Measurements from ENCODE around the gene CD200. TPM values are rescaled to one million over a fixed set of nuclear protein-coding genes. Genes with fewer than 3 reads are reported as not detected.
"Not testable (repeated sequence)": the region's sequence is repeated elsewhere in the genome, so short reads cannot be mapped to it uniquely, and the experiment has no call there.

CD200 gene
- polyA plus RNA-seq, 3 donors: 39.5 to 44.1 (median 43.0) TPM

DNA sequence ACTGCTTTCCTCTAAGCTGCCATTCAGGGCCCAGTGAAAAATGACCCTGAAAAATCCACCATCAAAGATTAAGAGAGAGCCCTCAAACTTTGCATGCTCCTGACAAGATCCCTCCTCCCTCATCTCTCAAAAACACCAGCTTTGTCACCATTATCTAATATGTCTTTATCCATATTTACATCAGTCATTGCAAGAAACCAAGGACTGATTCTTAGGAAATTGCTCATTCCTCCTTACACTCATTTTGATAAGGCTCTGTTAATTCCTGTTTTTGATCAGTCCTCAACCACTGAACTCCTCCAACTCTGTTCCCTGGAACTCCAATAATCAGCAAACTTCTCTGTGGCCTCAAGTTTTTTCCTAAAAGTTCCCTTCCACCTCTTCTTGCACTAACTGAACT is 51.8 kb downstream of the CD200 start:
- DNase-seq (ENCODE audit: low read depth in 3 of 3, low spot score in 2 of 3): no peak

DNA sequence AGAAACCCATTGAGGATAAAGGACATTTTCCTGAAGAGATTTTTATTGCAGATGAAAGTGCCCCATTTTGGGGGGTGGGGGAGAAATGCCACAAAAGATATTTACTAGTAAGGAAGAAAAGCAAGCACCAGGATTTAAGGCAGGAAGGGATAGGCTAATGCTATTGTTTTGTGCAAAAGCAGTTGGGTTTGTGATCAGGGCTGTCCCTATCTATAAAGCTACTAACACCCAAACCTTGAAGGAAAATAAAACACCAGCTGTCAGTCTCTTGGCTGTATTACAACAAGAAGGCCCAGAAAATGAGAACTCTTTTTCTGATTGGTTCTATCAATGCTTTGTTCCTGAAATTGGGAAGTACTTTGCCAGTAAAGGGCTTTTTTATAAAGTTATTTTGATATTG is 56.0 kb downstream of the CD200 start:
- DNase-seq (ENCODE audit: low read depth in 3 of 3, low spot score in 2 of 3): no peak

DNA sequence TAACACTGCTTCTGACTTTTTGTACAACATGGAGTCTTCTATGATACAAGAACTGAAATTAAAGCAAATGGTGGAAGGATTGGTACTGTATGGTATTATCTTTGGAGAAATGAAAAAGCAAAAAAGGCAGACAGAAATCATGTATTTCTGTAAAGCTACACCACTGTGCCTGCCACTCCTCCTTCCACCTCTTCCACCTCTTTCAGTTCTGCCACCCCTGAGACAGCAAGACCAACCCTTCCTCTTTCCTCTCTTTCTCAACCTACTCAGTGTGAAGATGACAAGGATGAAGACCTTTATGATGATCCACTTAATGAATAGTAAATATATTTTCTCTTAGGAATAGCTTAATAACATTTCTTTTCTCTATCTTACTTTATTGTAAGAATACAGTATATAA is 57.0 kb downstream of the CD200 start:
- DNase-seq (ENCODE audit: low read depth in 3 of 3, low spot score in 2 of 3): no peak

DNA sequence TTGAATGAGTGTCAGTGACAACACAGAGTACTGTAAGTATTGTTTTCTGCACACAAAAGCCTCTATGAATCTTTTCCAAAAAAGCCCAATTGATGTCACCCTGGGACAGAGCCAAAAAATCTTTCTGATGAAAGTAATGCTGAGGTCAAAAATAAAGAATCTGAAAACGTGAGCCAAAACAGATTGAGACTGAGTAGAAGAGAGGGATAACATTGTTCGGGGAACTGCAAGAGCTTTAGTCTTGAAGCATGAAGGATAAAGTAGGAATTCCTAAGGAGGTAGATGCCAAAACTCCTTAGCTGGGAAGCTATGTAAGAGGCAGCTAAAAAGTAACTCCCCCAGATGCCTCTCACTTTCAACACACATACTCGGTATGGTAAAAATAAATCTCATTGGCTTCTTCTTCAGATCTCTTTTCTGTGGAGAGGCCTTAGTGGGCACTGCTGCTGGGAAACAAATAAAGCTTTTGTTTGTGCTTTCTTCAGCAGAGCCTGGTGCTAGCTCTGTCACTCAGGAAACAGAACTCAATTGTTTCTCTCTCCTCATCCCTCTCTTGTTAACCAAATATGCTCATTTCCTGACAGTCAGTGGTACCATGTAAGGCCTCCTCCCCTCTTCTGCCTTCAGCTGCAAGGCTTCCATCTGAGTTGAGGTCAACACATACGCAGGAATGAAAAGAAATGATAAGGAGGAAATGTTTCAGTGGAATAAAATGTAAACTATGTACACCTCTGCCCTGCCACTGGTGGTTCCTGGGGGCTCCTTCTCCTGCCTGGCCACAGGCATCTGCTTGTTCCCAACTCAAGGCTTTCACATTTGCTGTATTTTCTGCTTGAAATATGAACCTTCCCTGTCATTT is 58.1 kb downstream of the CD200 start:
- DNase-seq (ENCODE audit: low read depth in 3 of 3, low spot score in 2 of 3): no peak

DNA sequence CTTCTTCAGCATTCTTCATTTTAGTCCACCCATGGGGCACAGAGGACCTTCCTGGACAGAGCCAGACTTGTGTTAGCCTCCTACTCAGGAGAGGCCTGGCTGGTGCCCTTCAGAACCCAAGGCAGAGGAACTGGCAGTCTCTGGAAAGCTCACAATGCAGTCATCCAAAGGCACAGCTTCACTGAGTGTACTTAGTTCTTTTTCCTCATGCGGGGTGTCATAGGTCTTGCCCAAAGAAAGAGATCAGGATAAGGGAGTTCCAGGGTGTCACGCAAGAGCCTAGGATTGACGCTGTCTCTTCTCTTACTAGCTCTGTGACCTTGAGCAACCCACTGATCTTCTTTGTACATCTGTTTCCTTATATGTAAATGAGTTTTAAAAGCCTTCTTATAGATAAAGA is 58.7 kb downstream of the CD200 start:
- DNase-seq (ENCODE audit: low read depth in 3 of 3, low spot score in 2 of 3): no peak

DNA sequence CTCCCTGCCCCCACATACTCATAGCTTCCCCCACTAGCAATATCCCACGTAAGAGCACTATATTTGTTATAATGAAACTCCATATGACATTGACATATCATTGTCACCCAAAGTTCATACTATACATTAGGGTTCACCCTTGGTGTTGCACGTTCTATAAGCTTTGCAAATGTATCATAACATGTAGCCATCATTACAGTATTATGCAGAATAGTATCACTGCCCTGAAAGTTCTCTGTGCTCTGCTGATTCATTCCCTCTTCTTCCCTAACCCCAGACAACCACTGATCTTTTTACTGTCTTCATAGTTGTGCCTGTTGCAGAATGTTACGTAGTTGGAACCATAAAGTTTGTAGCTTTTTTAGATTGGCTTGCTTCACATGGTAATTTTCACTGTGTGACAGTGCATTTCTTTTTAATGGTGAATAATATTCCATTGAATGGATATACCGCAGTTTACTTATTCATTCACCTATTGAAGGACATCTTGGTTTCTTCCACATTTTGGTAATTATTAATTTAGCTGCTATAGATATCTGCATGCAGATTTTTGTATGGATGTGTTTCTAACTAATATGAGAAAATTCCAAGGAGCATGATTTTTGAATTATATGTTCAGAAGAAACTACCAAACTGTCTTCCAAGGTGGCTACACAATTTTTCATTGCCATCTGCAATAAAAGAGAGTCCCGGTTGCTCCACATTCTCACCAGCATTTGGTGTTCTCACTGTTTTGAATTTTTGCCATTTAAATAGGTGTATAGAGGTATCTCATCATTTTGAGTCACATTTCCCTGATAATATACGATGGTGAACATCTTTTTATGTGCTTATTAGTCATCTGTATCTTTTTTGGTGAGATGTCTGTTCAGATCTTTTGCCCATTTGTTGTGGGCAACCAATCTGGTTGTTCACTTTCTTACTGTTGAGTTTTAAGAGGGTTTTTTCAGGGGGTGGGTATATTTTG is 59.7 kb downstream of the CD200 start:
- no peak for DNase-seq (ENCODE audit: low read depth in 3 of 3, low spot score in 2 of 3)

DNA sequence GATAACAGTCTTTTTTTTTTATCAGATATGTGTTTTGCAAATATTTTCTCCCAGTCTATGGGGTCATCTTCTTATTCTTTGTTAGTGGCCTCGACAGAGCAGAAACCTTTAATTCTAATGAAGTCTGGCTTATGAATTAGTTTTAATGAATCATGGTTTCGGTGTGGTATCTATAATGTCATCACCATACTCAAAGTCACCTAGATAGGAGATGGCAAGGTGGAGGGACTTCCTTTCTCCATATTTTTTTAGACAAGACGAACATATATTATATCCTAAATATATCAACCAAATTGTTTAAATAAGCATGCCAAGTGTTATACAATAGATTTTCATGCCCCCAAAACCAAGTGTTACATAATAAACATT is 60.4 kb downstream of the CD200 start:
- DNase-seq (ENCODE audit: low read depth in 3 of 3, low spot score in 2 of 3): no peak

DNA sequence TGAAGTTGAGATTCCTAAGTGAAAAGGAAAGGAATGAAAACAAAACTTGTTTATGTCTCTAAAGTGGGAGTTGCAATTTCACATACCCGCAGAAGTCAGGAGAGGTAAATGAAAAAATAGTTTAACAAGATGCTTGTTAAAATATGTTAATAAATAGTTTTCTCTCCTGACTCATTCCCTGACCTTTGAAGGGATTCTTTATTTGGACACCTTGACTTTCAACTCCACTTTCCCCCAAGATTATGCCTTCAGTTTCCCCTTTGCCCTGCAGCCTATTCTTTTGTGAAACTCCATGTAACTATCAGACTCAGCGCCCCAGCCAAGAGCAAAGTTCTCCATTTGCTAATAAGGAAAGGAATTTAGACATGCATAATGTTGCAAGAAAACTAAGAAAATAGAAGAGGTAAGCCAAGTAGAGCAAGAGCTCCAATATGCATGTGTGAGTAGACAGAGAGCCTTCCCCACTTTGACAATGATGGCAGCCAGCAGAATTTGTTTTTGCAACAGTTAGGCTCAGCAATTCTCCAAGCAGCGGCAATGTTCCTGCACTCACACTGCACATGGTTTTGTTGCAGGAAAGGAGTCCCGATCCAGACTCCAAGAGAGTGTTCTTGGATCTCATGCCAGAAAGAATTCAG is 61.2 kb downstream of the CD200 start:
- no peak for DNase-seq (ENCODE audit: low read depth in 3 of 3, low spot score in 2 of 3)

DNA sequence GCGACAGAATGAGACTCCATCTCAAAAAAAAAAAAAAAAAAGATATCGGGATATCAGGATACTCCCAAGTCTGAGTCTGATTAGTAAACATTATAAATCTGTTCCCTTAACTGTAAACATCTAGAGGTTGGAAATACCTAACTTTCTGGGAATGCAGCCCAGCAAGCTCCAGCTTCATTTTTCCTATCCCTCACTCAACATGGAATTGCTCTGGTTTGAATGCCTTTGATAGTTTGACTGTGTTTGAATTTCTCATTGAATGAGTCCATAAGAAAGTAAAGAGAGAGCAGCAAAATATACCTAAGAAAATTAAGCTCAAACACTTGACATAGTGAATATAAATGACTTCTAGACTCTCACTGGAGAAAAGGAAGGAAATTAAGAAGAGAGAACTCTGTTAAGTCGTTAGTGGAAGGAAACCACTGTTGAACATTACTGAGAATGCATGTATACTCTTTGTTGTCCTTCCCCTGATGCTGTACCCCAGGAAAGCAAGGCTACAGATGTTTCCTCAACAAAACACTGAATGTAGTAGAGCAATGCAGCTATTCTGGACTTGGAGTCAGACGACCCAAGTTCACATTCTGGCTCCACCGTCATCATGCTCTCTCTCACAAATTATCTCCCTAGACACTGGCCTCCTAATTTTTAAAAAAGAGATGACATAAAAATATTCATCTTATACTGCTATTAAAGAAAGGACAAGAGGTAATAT is 62.4 kb downstream of the CD200 start:
- DNase-seq (ENCODE audit: low read depth in 3 of 3, low spot score in 2 of 3): no peak

DNA sequence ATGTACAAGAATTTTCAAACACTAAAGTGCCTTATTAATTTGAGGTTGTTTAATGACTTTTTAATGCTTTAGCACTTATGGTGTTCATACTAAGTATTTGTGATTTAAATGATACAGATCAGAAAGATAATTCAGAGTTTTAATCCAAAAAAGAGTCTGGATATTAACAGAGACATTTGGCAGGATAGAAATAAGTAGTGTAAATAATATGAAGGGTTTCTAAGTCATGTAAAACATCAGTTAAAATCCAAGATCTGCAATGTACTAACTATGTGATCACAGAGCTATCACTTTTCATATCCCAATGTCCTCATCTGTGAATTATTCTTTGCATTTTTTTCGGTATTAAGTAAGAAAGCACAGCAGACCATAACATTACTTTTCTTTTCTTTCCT is 62.9 kb downstream of the CD200 start:
- DNase-seq (ENCODE audit: low read depth in 3 of 3, low spot score in 2 of 3): no peak

DNA sequence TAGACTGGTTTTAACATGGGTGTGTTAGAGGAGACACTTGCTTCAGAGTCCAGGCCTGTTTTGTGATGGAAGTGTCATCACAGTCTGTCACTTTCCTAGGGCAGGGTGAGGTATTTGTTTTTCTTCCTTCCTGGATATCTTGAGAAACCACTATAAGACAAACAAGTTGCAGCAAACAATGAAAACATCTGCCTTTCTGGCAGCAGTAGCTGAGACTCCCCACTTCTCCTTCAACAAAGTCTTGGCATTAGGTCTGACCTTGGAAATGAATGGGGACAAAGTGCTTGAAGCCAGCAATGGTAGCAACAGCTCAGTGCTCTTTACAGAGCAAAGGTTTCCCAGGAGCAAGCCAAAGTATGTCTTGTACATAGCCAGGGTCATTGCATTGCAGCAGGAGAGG is 64.6 kb downstream of the CD200 start:
- DNase-seq (ENCODE audit: low read depth in 3 of 3, low spot score in 2 of 3): no peak

DNA sequence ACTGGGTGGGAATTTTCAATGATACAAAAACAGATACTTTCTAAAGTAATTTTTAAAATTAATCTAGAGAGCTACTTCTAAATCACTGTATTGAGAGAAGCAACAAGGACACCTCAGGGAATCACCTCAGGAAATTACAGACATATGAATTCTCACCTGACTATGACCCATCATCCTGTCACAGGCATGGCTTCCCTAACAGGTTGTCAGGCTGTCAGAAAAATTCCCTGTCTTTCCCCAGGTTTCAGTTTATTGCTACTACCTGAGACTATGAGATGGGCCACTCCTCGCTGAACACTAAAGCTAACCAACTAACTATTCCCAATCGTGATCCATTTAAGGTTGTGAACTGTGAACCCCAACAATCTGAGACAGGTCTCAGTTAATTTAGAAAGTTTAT is 66.1 kb downstream of the CD200 start:
- DNase-seq (ENCODE audit: low read depth in 3 of 3, low spot score in 2 of 3): no peak

DNA sequence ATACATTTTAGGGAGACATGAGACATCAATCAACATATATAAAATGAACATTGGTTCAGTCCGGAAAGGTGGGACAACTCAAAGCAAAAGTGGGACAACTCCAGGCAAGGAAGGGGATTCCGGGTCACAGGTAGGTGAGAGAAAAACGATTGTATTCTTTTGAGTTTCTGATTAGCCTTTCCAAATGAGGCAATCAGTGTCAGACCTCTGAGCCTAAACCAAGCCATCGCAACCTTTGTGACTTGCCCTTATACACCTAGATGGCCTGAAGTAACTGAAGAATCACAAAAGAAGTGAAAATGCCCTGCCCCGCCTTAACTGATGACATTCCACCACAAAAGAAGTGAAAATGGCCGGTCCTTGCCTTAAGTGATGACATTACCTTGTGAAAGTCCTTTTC is 66.6 kb downstream of the CD200 start:
- DNase-seq (ENCODE audit: low read depth in 3 of 3, low spot score in 2 of 3): not testable (repeated sequence)

DNA sequence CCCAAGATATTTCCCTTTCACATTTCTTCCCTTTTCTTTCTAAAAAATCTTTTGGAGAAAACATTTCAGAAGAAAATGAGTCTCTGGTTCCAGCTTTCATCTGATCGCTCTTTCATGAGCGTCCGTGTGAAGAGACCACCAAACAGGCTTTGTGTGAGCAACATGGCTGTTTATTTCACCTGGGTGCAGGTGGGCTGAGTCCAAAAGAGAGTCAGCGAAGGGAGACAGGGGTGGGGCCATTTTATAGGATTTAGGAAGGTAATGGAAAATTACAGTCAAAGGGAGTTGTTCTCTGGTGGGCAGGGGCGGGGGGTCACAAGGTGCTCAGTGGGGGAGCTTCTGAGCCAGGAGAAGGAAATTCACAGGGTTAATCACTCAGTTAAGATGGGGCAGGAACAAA is 67.4 kb downstream of the CD200 start:
- DNase-seq (ENCODE audit: low read depth in 3 of 3, low spot score in 2 of 3): not testable (repeated sequence)

DNA sequence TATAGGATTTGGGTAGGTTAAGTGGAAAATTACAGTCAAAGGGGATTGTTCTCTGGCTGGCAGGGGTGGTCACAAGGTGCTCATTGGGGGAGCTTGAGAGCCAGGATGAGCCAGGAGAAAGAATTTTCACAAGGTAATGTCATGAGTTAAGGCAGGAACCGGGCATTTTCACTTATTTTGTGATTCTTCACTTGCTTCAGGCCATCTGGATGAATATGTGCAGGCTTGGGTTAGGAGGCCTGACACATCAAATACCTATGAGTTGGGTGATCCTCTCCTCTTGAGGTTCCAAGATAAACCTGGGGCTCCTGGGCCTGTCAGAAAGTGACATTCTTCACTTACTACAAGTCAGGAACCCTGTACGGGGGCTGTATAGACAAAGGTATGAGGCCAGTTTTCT is 68.7 kb downstream of the CD200 start:
- no peak for DNase-seq (ENCODE audit: low read depth in 3 of 3, low spot score in 2 of 3)

DNA sequence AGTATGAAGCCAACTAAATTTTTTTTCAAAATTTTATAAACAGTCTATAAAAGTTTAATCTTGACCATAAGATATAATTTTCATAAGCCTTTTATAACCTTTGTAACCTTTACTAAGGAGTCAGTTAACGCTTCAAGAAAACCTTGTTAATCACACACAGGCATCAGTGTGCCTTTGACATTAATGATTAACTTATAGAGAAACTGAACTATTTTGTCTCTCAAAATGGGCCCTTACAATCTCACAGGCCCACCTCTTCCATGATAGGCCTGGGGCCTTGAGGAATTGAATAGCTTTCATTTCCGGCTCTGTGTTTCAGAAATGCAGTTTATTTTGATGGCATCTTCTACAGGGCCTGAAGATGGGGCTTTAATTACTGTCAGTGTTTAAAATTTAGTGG is 70.1 kb downstream of the CD200 start:
- DNase-seq (ENCODE audit: low read depth in 3 of 3, low spot score in 2 of 3): no peak

DNA sequence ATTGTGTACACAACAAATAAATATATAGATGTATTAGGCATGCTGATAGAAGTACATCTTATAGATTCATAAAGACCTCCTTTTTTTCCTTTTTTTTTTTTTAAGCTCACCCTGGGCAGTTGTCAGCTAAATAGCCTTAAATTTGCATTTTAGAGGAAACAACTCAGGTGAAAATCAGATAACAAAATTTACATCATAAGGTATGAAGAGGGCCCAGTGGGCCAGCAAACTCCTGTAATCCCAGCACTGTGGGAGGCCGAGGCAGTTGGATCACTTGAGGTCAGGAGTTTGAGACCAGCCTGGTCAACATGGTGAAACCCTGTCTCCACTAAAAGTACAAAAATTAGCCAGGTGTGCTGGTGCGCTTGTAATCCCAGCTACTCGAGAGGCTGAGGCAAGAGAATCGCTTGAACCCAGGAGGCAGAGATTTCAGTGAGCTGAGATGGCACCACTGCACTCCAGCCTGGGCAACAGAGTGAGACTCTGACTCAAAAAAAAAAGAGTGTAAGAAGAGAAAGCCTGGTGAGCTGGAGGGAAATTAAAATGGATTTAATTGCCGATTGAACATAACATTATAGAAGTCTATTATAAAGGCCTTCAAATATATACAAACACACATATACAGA is 72.1 kb downstream of the CD200 start:
- not testable (repeated sequence) for DNase-seq (ENCODE audit: low read depth in 3 of 3, low spot score in 2 of 3)

DNA sequence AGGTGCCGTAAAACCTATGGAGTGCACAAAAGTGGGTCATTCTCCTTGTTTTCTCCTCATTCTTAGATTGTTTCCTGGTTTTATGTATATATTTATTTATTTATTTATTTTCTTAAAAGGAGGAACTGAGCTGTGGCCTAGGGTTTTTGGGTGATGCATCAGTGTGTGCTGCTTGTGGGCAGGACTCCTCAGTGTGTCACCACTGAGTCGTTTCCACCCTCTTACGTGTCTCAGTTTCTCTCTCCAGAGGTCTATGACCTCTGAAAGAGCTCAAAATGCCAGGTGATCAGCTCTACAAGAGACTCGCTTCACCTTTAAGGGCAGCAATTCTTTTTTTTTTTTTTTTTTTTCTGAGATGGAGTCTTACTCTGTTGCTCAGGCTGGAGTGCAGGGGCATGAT is 72.9 kb downstream of the CD200 start:
- no peak for DNase-seq (ENCODE audit: low read depth in 3 of 3, low spot score in 2 of 3)

DNA sequence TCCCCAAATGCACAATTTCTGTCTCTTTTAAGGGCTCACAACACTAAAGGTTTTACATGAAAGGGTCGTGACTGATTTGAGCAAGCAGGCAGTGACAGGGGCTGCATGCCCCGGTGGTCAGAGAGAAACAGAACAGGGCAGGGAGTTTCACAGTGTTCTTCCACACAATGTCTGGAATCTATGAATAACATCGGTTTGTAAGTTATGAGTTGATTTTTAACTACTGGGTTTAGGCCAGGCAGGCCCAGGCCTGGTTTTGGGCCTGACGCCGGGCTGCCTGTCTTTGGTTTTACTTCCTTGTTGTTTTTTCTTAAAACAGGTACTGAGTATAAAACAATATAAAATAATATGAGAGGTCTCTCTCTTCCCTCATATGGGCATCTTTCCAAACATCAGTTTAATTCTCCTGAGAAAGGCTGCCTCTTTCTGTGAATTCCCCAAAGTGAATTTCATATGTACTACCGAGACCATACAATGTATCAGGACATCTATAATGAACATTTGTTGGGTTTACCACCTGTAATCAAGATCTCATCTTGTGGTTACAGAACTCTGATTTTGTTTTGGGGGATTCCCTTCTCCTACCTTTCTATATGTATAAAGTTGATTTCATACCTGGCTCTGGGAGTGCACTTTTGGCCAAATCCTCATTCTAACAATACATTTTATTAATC is 74.4 kb downstream of the CD200 start:
- DNase-seq (ENCODE audit: low read depth in 3 of 3, low spot score in 2 of 3): no peak

Measured in right renal cortex interstitium (tissue), 3 donors.